HepG2 (cell line): Measurements from ENCODE around the gene ATP6V0A1. TPM values are rescaled to one million over a fixed set of nuclear protein-coding genes. Genes with fewer than 3 reads are reported as not detected.

ENCODE experiments used
- CENPT ChIP-seq: sonication (generic); formaldehyde crosslinking; IDR thresholded peaks from 2 replicates; pipeline ENCODE4 v1.8.0; 2022; ENCODE audit warnings: low read depth, mild to moderate bottlenecking, moderate library complexity, missing genetic modification reagents
- ETV5 ChIP-seq: IDR thresholded peaks from 2 replicates; pipeline ENCODE4 v1.6.1; 2018; ENCODE audit warnings: missing biosample characterization, missing genetic modification reagents, inconsistent platforms, borderline replicate concordance
- ETV6 ChIP-seq: sonication (generic); formaldehyde crosslinking; conservative IDR thresholded peaks from 2 replicates; pipeline ENCODE4 v1.4.0; 2020; ENCODE audit warnings: missing genetic modification reagents
- FOXP1 ChIP-seq, 2 experiments: fragments of 450-650 bp in 1 of 2; IDR thresholded peaks; 2 replicates each; pipeline ENCODE4 v1.6.1; 2017 to 2018; ENCODE audit warnings: antibody characterized with exemption in 1 of 2
- GABPA ChIP-seq, 2 experiments: IDR thresholded peaks; 2 replicates each; pipeline ENCODE4 v1.6.1; 2011 to 2016; ENCODE audit warnings: low read depth in 2 of 2, low read length in 1 of 2, missing biosample characterization in 1 of 2, missing genetic modification characterization in 1 of 2
- MEIS2 ChIP-seq: sonication (generic); formaldehyde crosslinking; IDR thresholded peaks from 2 replicates; pipeline ENCODE4 v1.9.0; 2021; ENCODE audit warnings: mild to moderate bottlenecking, missing genetic modification reagents
- NAIF1 ChIP-seq: sonication (generic); formaldehyde crosslinking; IDR thresholded peaks from 2 replicates; pipeline ENCODE4 v1.5.0; 2020; ENCODE audit warnings: mild to moderate bottlenecking, missing genetic modification reagents, borderline replicate concordance
- NCOR1 ChIP-seq: fragments of 200-600 bp; sonication (generic); IDR thresholded peaks from 2 replicates; pipeline ENCODE4 v1.7.0; 2017; ENCODE audit warnings: antibody characterized with exemption, low read length, borderline replicate concordance
- NFE2 ChIP-seq: sonication (generic); formaldehyde crosslinking; IDR thresholded peaks from 2 replicates; pipeline ENCODE4 v1.4.0; 2020; ENCODE audit warnings: missing genetic modification reagents
- POLR2AphosphoS5 ChIP-seq: IDR thresholded peaks from 2 replicates; pipeline ENCODE4 v1.6.1; 2012; ENCODE audit warnings: low read depth, low read length
- RFXANK ChIP-seq: IDR thresholded peaks from 2 replicates; pipeline ENCODE4 v1.6.1; 2016
- SIN3B ChIP-seq: fragments of 150-350 bp; IDR thresholded peaks from 2 replicates; pipeline ENCODE4 v1.6.1; 2014; ENCODE audit warnings: low read length
- SIX4 ChIP-seq: sonication (generic); formaldehyde crosslinking; IDR thresholded peaks from 2 replicates; pipeline ENCODE4 v1.4.0; 2020; ENCODE audit warnings: missing genetic modification reagents
- YY1 ChIP-seq: IDR thresholded peaks from 2 replicates; pipeline ENCODE4 v1.6.1; 2011; ENCODE audit warnings: low read length, low read depth, moderate library complexity, mild to moderate bottlenecking; ENCODE audit not compliant: insufficient read depth, insufficient replicate concordance
- ZNF124 ChIP-seq: sonication (generic); formaldehyde crosslinking; IDR thresholded peaks from 2 replicates; pipeline ENCODE4 v1.4.0; 2020; ENCODE audit warnings: missing genetic modification reagents
- ZNF296 ChIP-seq: sonication (generic); formaldehyde crosslinking; conservative IDR thresholded peaks from 2 replicates; pipeline ENCODE4 v1.5.0; 2020; ENCODE audit warnings: mild to moderate bottlenecking, missing genetic modification reagents
- ZNF317 ChIP-seq: sonication (generic); formaldehyde crosslinking; IDR thresholded peaks from 2 replicates; pipeline ENCODE4 v1.5.0; 2020; ENCODE audit warnings: mild to moderate bottlenecking, missing genetic modification reagents
- ZNF567 ChIP-seq: sonication (generic); formaldehyde crosslinking; IDR thresholded peaks from 2 replicates; pipeline ENCODE4 v1.8.1; 2023; ENCODE audit warnings: mild to moderate bottlenecking, missing genetic modification reagents, borderline replicate concordance
- ZNF577 ChIP-seq: sonication (generic); formaldehyde crosslinking; IDR thresholded peaks from 2 replicates; pipeline ENCODE4 v1.4.0; 2020; ENCODE audit warnings: mild to moderate bottlenecking, low read depth, missing genetic modification reagents, borderline replicate concordance
- ZNF629 ChIP-seq: sonication (generic); formaldehyde crosslinking; conservative IDR thresholded peaks from 2 replicates; pipeline ENCODE4 v1.5.0; 2020; ENCODE audit warnings: missing genetic modification reagents
- polyA plus RNA-seq, 8 experiments: library from polyadenylated mRNA; depleted of rRNA in 3 of 8; stranded (reverse) in 7 of 8; unstranded in 1 of 8; fragments of >200 nt; fragmentation: Illumina TruSeq in 4 of 8; extraction: Trizol in 4 of 8; gene quantifications; 2 replicates each; pipeline versions ENCODE4 v1.2.1 to v1.2.3, GENCODE V29; 2011 to 2016; ENCODE audit warnings: low read depth in 4 of 8, missing spikeins in 1 of 8, mixed read lengths in 1 of 8; ENCODE audit not compliant: insufficient read depth in 1 of 8
- total RNA-seq, 5 experiments: library from RNA; depleted of rRNA; stranded (reverse); fragments of >200 nt; fragmentation: Illumina TruSeq; extraction: Trizol; gene quantifications; 2 replicates each; pipeline ENCODE4 v1.2.3, GENCODE V29; 2016; ENCODE audit warnings: low read depth in 1 of 5
- TF ChIP-seq, protein P1 (sequence below): sonication (generic); formaldehyde crosslinking; IDR thresholded peaks from 2 replicates; pipeline ENCODE4 v1.4.0; 2020; ENCODE audit warnings: missing genetic modification reagents, borderline replicate concordance
- TF ChIP-seq, protein P2 (sequence below): sonication (generic); formaldehyde crosslinking; IDR thresholded peaks from 2 replicates; pipeline ENCODE4 v1.8.1; 2023; ENCODE audit warnings: mild to moderate bottlenecking, missing genetic modification reagents
- TF ChIP-seq, protein P3 (sequence below): sonication (generic); formaldehyde crosslinking; IDR thresholded peaks from 2 replicates; pipeline ENCODE4 v1.5.1; 2020; ENCODE audit warnings: missing genetic modification reagents, mild to moderate bottlenecking, borderline replicate concordance
- TF ChIP-seq, protein P4 (sequence below): sonication (generic); formaldehyde crosslinking; IDR thresholded peaks from 2 replicates; pipeline ENCODE4 v1.8.1; 2023; ENCODE audit warnings: mild to moderate bottlenecking, missing genetic modification reagents, borderline replicate concordance

The ATP6V0A1 gene
- total and polyA plus RNA-seq, 2 of the 13 experiments (the other 11 are each of a cell fraction or from before 2014, with no cell fraction given): 27.9 to 54.1 TPM

DNA sequence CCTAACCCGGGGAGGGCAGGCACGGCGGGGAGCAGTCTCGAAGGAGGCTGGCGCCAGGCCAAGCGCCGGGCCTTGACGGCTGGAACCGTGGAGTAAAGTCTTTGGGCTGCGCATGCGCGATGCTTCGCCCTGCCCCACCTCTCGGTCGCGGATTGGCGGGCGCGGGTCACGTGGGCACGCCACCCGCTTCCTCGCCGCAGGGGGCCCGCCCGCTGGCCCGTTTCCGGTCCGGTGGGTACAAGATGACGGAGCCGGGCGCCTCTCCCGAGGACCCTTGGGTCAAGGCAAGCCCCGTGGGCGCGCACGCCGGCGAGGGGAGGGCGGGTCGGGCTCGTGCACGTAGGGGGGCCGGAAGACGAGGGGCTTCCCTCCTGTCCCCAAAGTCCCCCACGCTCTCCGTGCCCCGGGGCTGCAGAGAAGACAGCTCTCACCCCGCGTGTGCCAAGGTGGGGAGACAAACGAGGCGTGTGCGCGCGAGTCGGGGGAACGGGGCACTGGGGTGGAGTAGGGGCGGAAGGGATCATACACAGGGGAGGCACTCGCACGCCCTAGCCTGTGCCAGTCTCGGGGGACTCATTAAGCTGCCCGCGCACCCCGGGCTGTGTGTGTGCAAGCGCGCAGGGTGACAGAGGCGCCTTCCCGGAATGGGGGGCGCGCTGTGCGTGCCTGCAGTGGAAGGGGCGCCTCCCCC is 108.3 kb downstream of the ATP6V0A1 start, which contains the start of gene MLX (continued):
- TF ChIP-seq, protein P1, sequence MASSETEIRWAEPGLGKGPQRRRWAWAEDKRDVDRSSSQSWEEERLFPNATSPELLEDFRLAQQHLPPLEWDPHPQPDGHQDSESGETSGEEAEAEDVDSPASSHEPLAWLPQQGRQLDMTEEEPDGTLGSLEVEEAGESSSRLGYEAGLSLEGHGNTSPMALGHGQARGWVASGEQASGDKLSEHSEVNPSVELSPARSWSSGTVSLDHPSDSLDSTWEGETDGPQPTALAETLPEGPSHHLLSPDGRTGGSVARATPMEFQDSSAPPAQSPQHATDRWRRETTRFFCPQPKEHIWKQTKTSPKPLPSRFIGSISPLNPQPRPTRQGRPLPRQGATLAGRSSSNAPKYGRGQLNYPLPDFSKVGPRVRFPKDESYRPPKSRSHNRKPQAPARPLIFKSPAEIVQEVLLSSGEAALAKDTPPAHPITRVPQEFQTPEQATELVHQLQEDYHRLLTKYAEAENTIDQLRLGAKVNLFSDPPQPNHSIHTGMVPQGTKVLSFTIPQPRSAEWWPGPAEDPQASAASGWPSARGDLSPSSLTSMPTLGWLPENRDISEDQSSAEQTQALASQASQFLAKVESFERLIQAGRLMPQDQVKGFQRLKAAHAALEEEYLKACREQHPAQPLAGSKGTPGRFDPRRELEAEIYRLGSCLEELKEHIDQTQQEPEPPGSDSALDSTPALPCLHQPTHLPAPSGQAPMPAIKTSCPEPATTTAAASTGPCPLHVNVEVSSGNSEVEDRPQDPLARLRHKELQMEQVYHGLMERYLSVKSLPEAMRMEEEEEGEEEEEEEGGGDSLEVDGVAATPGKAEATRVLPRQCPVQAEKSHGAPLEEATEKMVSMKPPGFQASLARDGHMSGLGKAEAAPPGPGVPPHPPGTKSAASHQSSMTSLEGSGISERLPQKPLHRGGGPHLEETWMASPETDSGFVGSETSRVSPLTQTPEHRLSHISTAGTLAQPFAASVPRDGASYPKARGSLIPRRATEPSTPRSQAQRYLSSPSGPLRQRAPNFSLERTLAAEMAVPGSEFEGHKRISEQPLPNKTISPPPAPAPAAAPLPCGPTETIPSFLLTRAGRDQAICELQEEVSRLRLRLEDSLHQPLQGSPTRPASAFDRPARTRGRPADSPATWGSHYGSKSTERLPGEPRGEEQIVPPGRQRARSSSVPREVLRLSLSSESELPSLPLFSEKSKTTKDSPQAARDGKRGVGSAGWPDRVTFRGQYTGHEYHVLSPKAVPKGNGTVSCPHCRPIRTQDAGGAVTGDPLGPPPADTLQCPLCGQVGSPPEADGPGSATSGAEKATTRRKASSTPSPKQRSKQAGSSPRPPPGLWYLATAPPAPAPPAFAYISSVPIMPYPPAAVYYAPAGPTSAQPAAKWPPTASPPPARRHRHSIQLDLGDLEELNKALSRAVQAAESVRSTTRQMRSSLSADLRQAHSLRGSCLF: no peak
- no peak; the same call in 1 of the 2 replicates for TF ChIP-seq NFE2 (CRISPR knock-in tag)
- TF ChIP-seq NCOR1: no peak
- 0 out of 2 replicates have a peak, but pooled peaks have one; percentile 77 for TF ChIP-seq ZNF124
- TF ChIP-seq, protein P2, sequence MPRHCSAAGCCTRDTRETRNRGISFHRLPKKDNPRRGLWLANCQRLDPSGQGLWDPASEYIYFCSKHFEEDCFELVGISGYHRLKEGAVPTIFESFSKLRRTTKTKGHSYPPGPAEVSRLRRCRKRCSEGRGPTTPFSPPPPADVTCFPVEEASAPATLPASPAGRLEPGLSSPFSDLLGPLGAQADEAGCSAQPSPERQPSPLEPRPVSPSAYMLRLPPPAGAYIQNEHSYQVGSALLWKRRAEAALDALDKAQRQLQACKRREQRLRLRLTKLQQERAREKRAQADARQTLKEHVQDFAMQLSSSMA (CRISPR knock-in tag): peak; percentile 92
- TF ChIP-seq CENPT (CRISPR knock-in tag): peak; percentile 51; the same call in 1 of the 2 replicates
- TF ChIP-seq, protein P3, sequence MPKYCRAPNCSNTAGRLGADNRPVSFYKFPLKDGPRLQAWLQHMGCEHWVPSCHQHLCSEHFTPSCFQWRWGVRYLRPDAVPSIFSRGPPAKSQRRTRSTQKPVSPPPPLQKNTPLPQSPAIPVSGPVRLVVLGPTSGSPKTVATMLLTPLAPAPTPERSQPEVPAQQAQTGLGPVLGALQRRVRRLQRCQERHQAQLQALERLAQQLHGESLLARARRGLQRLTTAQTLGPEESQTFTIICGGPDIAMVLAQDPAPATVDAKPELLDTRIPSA (CRISPR knock-in tag): peak; percentile 45; the same call in 1 of the 2 replicates
- no peak; the same call in 1 of the 2 replicates for TF ChIP-seq RFXANK (CRISPR knock-in tag)
- TF ChIP-seq NAIF1: peak; percentile 82; the same call in 1 of the 2 replicates
- no peak for TF ChIP-seq ZNF567
- TF ChIP-seq, protein P4, sequence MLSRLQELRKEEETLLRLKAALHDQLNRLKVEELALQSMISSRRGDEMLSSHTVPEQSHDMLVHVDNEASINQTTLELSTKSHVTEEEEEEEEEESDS (CRISPR knock-in tag): peak; percentile 85; the same call in 1 of the 2 replicates
- TF ChIP-seq YY1: peak; percentile 81
- no peak for TF ChIP-seq ZNF577 (CRISPR knock-in tag)
- TF ChIP-seq FOXP1 (IDR thresholded peaks at IDR 0.05): no peak
- no peak for TF ChIP-seq FOXP1 (CRISPR knock-in tag; IDR thresholded peaks at IDR 0.05)
- peak; percentile 98 for TF ChIP-seq ETV5
- peak; percentile 29; the same call in 1 of the 2 replicates for TF ChIP-seq SIN3B
- TF ChIP-seq GABPA (IDR thresholded peaks at IDR 0.05; ENCODE audit: low read depth, low read length): no peak
- TF ChIP-seq GABPA (CRISPR knock-in tag; IDR thresholded peaks at IDR 0.05; ENCODE audit: low read depth): peak; percentile 84
- peak; percentile 48; the same call in 1 of the 2 replicates for TF ChIP-seq MEIS2 (CRISPR knock-in tag)
- peak; percentile 69 for TF ChIP-seq POLR2AphosphoS5
- peak; percentile 81 for TF ChIP-seq ZNF317 (CRISPR knock-in tag)
- no peak; the same call in 1 of the 2 replicates for TF ChIP-seq ZNF629
- TF ChIP-seq ETV6: peak; percentile 85; the same call in 1 of the 2 replicates
- TF ChIP-seq ZNF296 (CRISPR knock-in tag): no peak
- TF ChIP-seq SIX4 (CRISPR knock-in tag): no peak
